B cell (primary cell): ENCODE results near the gene TBC1D21. TPM values are rescaled to one million over a fixed set of nuclear protein-coding genes. Genes with fewer than 3 reads are reported as not detected.
A peak's percentile ranks its signal among the peaks of the same experiment; 100 is the strongest.

Source experiments
- ATAC-seq: fragments of 200-7000 bp; cut with Tn5 transposase; one replicate; pipeline ENCODE4 v1.10.0; 2021; ENCODE audit warnings: low read depth, mild to moderate bottlenecking, moderate number of reproducible peaks, moderate library complexity
- CTCF ChIA-PET: fragments of 350-600 bp; sonication (Branson Sonifier 250); formaldehyde crosslinking; loops from one replicate; lab custom pipeline; 2021; ENCODE audit warnings: antibody characterized with exemption, inconsistent platforms; lab: Charles Lee
- POLR2A ChIA-PET: fragments of 350-600 bp; sonication (Branson Sonifier 250); formaldehyde crosslinking; loops from one replicate; lab custom pipeline; 2021; ENCODE audit warnings: antibody characterized with exemption; lab: Charles Lee
- DNase-seq: peaks from one replicate; pipeline ENCODE4 v3.0.0; 2013
- H2AFZ ChIP-seq: 2 replicates; pipeline ENCODE4 v1.6.1; 2012; ENCODE audit warnings: mild to moderate bottlenecking, low read depth, low read length; ENCODE audit not compliant: insufficient read depth, poor library complexity, severe bottlenecking
- H3K27ac ChIP-seq, 2 donors: 1 replicate in 1 of 2; 2 replicates in 1 of 2; pipeline ENCODE4 v1.5.1; 2012 to 2013; ENCODE audit warnings: low read length in 2 of 2, mild to moderate bottlenecking in 2 of 2, moderate library complexity in 1 of 2
- H3K27me3 ChIP-seq, 4 experiments: fragments of 200-600 bp in 1 of 4; sonication (generic) in 1 of 4; replicated peaks in 1 of 4; 1 replicate in 2 of 4; 2 replicates in 2 of 4; pipeline versions ENCODE4 v1.6.1 to v1.7.0; 2013 to 2016; ENCODE audit warnings: low read length in 3 of 4, mild to moderate bottlenecking in 2 of 4, mixed read lengths in 1 of 4, moderate library complexity in 1 of 4; ENCODE audit not compliant: insufficient read depth in 4 of 4, control insufficient read depth in 3 of 4; ENCODE audit errors: control extremely low read depth in 1 of 4
- H3K36me3 ChIP-seq, 2 experiments: replicated peaks in 1 of 2; 1 replicate in 1 of 2; 2 replicates in 1 of 2; pipeline versions ENCODE4 v1.6.1 to v1.7.1; 2013; ENCODE audit warnings: low read length in 1 of 2; ENCODE audit not compliant: insufficient read depth in 2 of 2, control insufficient read depth in 1 of 2; ENCODE audit errors: control extremely low read depth in 1 of 2, extremely low read depth in 1 of 2
- H3K4me1 ChIP-seq, 2 donors: fragments of 200-600 bp in 1 of 2; sonication (generic) in 1 of 2; 1 replicate in 1 of 2; 2 replicates in 1 of 2; pipeline versions ENCODE4 v1.5.1 to v1.6.1; 2013 to 2017; ENCODE audit warnings: low read length in 2 of 2; ENCODE audit not compliant: control insufficient read depth in 2 of 2, insufficient read depth in 2 of 2
- H3K4me2 ChIP-seq: replicated peaks from 2 replicates; pipeline ENCODE3; 2012; ENCODE audit warnings: mild to moderate bottlenecking, low read depth, low read length; ENCODE audit not compliant: poor library complexity, severe bottlenecking
- H3K4me3 ChIP-seq, 5 experiments: fragments of 200-600 bp in 1 of 5; sonication (generic) in 1 of 5; 1 replicate in 3 of 5; 2 replicates in 2 of 5; pipeline versions ENCODE4 v1.5.1 to v1.7.0; 2011 to 2016; ENCODE audit warnings: low read length in 4 of 5, mild to moderate bottlenecking in 4 of 5, low read depth in 2 of 5, control low read depth in 1 of 5, moderate library complexity in 1 of 5; ENCODE audit not compliant: insufficient read depth in 1 of 5; ENCODE audit errors: control extremely low read depth in 1 of 5, extremely low read depth in 1 of 5
- H3K79me2 ChIP-seq: fragments of 200-600 bp; sonication (generic); one replicate; pipeline ENCODE4 v1.6.0; 2016; ENCODE audit warnings: low read length; ENCODE audit not compliant: control insufficient read depth, insufficient read depth
- H3K9ac ChIP-seq: fragments of 200-600 bp; sonication (generic); 2 replicates; pipeline ENCODE4 v1.6.1; 2017; ENCODE audit warnings: mild to moderate bottlenecking, low read length, moderate library complexity
- H3K9me3 ChIP-seq, 3 donors: one replicate each; pipeline versions ENCODE4 v1.6.1 to v1.7.1; 2013; ENCODE audit warnings: low read length in 2 of 3; ENCODE audit not compliant: control insufficient read depth in 2 of 3, insufficient read depth in 1 of 3; ENCODE audit errors: control extremely low read depth in 1 of 3
- H4K20me1 ChIP-seq: 2 replicates; pipeline ENCODE4 v1.6.0; 2012; ENCODE audit warnings: mild to moderate bottlenecking, low read length; ENCODE audit not compliant: insufficient read depth, control insufficient read depth, poor library complexity, severe bottlenecking
- H3K27ac Mint-ChIP-seq: one replicate; pipeline ENCODE4 v1.8.0; 2021; ENCODE audit warnings: mixed read lengths
- H3K27me3 Mint-ChIP-seq: one replicate; pipeline ENCODE4 v1.8.0; 2021; ENCODE audit warnings: mixed read lengths
- H3K4me1 Mint-ChIP-seq: one replicate; pipeline ENCODE4 v1.8.0; 2021; ENCODE audit warnings: mixed read lengths
- H3K4me3 Mint-ChIP-seq: one replicate; pipeline ENCODE4 v1.8.0; 2021; ENCODE audit warnings: mixed read lengths
- H3K9me3 Mint-ChIP-seq: one replicate; pipeline ENCODE4 v1.8.0; 2022; ENCODE audit warnings: mixed read lengths; ENCODE audit not compliant: insufficient read depth
- EZH2 ChIP-seq: IDR thresholded peaks from 2 replicates; pipeline ENCODE4 v1.6.1; 2012; ENCODE audit warnings: borderline replicate concordance, low read depth, mild to moderate bottlenecking, moderate library complexity, low read length; ENCODE audit not compliant: insufficient read depth, poor library complexity, severe bottlenecking
- WGBS: methylation state at CpG from one replicate; pipeline ENCODE4 v1.1.5; 2013; ENCODE audit warnings: missing lambda C conversion rate; ENCODE audit not compliant: insufficient coverage; 5-methylcytosine and 5-hydroxymethylcytosine counted together
- intact Hi-C: fragments of 100-400 bp; cut with micrococcal nuclease; formaldehyde crosslinking; loops from one replicate; pipeline ENCODE4 v1.10.0; 2022
- polyA plus RNA-seq: library from polyadenylated mRNA; depleted of rRNA; stranded (reverse); fragments of >200 nt; gene quantifications from 2 replicates; pipeline ENCODE4 v1.2.3, GENCODE V29; 2012
- total RNA-seq, 2 donors: library from RNA; stranded (reverse); fragments of 120-200 nt in 1 of 2; gene quantifications; 1 replicate in 1 of 2; 2 replicates in 1 of 2; pipeline versions ENCODE4 v1.2.3 to v1.2.4, GENCODE V29; 2013 to 2022
- TF ChIP-seq, protein P1 (sequence below): fragments of 200-600 bp; IDR thresholded peaks from one replicate; pipeline ENCODE4 v1.8.0; 2022; ENCODE audit warnings: antibody characterized with exemption, mild to moderate bottlenecking

TBC1D21 gene
- total and polyA plus RNA-seq, 2 donors (not counting 1 experiment from before 2014, with no cell fraction given), result not detected

DNA sequence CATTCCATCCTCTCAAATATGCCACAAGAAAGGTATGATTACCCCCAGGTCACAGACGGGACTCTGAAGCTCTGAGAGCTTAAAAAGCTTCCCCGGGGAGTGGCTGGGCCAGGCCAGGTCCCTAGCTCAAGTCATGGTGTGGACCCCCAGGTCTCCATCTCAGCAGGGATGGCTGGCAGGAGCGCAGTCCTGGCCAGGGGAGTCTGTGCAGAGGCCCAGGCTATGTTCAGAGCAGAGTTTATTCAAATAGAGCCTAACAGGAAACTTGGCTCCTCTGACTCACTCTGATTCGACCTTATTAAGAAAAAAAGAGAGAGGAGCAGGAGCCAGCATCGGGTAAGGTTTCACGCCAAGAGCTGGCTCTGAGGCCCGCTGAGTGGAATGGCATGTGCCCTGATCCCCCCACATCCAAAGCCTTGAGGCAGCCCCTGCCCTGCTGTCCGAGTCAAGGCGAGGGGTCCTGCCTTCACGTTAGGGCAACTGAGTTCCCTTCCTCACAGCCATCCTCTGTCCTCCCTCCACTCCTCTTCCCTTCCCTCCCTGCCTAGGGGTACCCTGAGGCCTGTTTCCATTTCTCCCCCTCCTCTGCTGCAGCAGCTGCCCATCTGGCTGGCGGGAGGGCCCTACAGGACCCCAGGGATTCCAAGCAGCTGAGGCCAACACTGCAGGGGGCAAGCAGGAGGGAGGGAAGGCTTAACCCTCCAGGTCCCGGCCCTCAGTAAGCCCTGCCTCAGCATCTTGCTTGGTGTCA is 51.0 kb downstream of the TBC1D21 start:
- H3K36me3 ChIP-seq, result no peaks in the 10 kb centered on the region
- peaks cover 6 to 16% of the 10 kb centered on the region in 2 donors for H3K4me1 ChIP-seq
- no peak overlapping the region for H3K9ac ChIP-seq
- Mint-ChIP-seq H3K27me3 (peaks cover 15% of the 10 kb centered on the region), H3K27ac (no peak overlapping the region), H3K9me3 (no peaks in the 10 kb centered on the region), H3K4me1 (peaks cover 14% of the 10 kb centered on the region), H3K4me3 (no peak overlapping the region)
- H3K4me3 ChIP-seq, result no peak overlapping the region
- no peaks in the 10 kb centered on the region for H4K20me1 ChIP-seq
- peaks cover 0 to 24% (median 9%) of the 10 kb centered on the region in 4 experiments for H3K27me3 ChIP-seq
- 54% methylated on average over 12 of the region's 12 CpGs for WGBS
- intact Hi-C loops, result no loop called here
- ChIA-PET POLR2A (no interaction called here), CTCF (interaction anchor here (0.6 to 1.3 kb wide), 2 partner anchors 11 to 41 kb away, joined by 3 read pairs; no protein-coding TSS in a partner anchor)
- no peak overlapping the region for H2AFZ ChIP-seq
- no peaks in the 10 kb centered on the region for H3K79me2 ChIP-seq
- H3K9me3 ChIP-seq, result peaks cover 0 to 5% (median 0%) of the 10 kb centered on the region in 3 donors
- ATAC-seq (no peak), DNase-seq (no peak)
- H3K27ac ChIP-seq, result no peak overlapping the region
- no peak overlapping the region for H3K4me2 ChIP-seq
- no peak for TF ChIP-seq EZH2
- TF ChIP-seq, protein P1, sequence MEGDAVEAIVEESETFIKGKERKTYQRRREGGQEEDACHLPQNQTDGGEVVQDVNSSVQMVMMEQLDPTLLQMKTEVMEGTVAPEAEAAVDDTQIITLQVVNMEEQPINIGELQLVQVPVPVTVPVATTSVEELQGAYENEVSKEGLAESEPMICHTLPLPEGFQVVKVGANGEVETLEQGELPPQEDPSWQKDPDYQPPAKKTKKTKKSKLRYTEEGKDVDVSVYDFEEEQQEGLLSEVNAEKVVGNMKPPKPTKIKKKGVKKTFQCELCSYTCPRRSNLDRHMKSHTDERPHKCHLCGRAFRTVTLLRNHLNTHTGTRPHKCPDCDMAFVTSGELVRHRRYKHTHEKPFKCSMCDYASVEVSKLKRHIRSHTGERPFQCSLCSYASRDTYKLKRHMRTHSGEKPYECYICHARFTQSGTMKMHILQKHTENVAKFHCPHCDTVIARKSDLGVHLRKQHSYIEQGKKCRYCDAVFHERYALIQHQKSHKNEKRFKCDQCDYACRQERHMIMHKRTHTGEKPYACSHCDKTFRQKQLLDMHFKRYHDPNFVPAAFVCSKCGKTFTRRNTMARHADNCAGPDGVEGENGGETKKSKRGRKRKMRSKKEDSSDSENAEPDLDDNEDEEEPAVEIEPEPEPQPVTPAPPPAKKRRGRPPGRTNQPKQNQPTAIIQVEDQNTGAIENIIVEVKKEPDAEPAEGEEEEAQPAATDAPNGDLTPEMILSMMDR, result no peak

DNA sequence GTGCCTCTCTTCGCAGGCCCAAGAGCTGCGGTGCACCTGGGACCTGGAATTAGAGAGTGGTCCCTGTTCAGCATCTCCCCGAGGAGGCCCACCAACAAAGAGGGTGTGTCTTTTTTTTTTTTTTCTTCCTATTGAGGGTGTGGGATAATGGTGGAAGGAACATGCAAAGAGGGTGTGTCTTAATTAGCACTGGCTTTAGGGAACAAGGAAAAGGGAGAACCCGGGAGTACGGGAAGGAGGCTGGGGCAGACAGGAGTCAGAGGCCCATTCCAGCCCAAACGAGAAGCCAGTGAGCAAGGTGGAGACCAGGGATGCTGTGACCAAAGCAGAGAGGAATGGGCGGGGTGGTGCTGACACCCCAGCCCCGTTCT is 52.5 kb downstream of the TBC1D21 start:
- no peak overlapping the region for H3K4me2 ChIP-seq
- DNase-seq, result no peak
- no peak for ATAC-seq
- no peak overlapping the region for H3K9ac ChIP-seq
- no peak overlapping the region for H3K27ac ChIP-seq
- H3K27me3 ChIP-seq, result peaks cover 0 to 38% (median 16%) of the 10 kb centered on the region in 4 experiments
- peaks cover 0 to 5% (median 0%) of the 10 kb centered on the region in 3 donors for H3K9me3 ChIP-seq
- CTCF ChIA-PET, result interaction anchor here (2.6 kb wide), 1 partner anchor 18 kb away, joined by 8 read pairs; no protein-coding TSS in a partner anchor
- no peaks in the 10 kb centered on the region for H3K36me3 ChIP-seq
- peaks cover 10% of the 10 kb centered on the region for H3K4me1 Mint-ChIP-seq
- H2AFZ ChIP-seq, result no peak overlapping the region
- H3K4me3 ChIP-seq, result no peak overlapping the region
- no peaks in the 10 kb centered on the region for H3K9me3 Mint-ChIP-seq
- WGBS, result 97% methylated on average over 8 of the region's 8 CpGs
- no peaks in the 10 kb centered on the region for H3K79me2 ChIP-seq
- POLR2A ChIA-PET, result no interaction called here
- H3K27me3 Mint-ChIP-seq, result peaks cover 18% of the 10 kb centered on the region
- H4K20me1 ChIP-seq, result no peaks in the 10 kb centered on the region
- H3K4me3 Mint-ChIP-seq, result peak overlapping the region; percentile 70
- H3K4me1 ChIP-seq, result peaks cover 6 to 11% of the 10 kb centered on the region in 2 donors
- H3K27ac Mint-ChIP-seq, result no peak overlapping the region
- TF ChIP-seq, protein P1, result no peak
- TF ChIP-seq EZH2, result no peak
- intact Hi-C loops, result no loop called here
